HG03439 (cell line): ENCODE measurements around the gene ERVH48-1.
"Not testable (repeated sequence)": the region's sequence is repeated elsewhere in the genome, so short reads cannot be mapped to it uniquely, and the experiment has no call there.

ENCODE experiments used
- ATAC-seq: cut with Tn5 transposase; IDR thresholded peaks from one replicate; pipeline ENCODE4 v1.9.1; 2021; ENCODE audit warnings: mild to moderate bottlenecking, moderate library complexity; ENCODE audit not compliant: unreplicated experiment

ERVH48-1 gene

DNA sequence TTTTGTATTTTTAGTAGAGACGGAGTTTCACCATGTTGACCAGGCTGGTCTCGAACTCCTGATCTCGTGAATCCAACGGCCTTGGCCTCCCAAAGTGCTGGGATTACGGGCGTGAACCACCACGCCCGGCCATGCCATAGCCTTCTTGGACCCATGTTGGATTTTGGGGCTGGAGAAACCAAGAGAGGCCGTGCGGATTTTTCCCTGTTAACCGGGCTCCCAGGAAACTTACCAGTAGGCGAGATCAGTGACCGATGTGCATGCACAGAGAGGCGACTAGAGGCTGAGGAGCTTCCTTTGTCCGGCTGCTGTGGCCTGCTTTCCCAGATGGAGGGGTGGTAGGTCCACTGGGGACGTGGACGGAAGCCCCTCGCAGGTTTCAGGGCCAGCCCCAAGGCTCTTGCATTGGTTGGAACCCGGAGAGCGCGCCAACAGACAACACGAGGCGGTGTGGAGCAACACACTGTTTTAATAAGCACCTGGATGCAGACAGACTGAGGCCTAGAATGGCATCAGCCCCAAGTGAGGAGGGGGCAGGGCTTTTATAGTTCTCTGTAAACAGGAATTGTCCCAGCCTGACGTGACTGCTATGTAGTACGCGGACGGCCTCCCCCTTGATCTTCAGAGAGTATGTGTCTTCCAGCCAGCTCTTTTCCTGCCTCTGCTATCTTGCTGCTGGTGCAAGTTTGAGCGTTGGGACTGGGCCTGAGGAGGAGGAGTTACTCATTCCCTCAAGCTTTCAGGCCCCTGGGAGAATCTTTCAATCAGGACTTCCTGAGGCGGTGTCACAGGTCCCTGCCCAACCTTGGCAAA, at the start of gene ERVH48-1:
Gene ERVH48-1, minus strand, starts transcription at position 517 of the 813 bp plus-strand sequence. CDS start 6,624 bp downstream, outside the sequence.
- ATAC-seq = no peak

DNA sequence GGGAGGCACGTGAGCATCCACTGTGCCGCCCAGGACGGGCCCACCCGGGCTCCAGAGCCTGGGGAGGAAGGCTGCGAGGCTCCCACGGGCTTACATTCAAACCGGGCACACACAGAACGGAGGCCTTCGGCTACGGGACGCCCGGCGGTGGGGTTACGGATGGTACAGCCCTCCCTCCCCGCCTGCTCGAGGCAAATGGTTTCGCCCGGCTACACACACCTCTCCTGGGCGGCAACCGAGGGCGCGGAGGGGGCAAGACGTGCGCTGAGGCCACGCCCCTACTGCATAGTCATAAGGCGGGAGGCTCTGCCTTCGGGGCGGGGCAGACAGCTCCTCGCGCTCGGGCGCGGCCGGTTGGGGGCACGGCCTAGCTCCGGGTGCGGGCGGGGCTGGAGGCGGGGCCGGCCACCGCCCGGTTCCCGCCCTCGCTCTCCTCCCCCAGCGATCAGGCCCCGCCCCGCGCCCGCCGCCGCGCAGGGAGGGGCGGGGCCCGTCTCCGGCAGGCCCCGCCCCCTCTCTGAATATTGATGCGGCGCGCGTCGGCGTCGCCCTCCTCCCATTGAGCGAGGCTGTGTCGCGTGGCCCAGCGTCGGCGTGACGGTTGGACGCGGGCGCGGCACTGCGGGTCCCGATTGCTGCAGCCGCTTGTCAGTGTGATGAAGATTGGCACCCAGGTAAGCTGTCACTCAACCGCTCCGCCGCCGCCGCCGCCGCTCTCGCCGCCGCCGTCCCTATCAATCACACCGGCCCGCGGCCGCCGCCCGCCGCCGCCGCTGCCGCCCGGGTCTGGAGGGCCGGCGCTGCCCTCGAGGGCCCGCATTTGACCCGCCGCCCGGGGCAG, 48.8 kb upstream of the ERVH48-1 start, which contains the start of gene PKNOX1:
Gene PKNOX1, plus strand, starts transcription at position 572 of the 841 bp plus-strand sequence. CDS start 29,820 bp downstream, outside the sequence.
- peak; percentile 80 for ATAC-seq

DNA sequence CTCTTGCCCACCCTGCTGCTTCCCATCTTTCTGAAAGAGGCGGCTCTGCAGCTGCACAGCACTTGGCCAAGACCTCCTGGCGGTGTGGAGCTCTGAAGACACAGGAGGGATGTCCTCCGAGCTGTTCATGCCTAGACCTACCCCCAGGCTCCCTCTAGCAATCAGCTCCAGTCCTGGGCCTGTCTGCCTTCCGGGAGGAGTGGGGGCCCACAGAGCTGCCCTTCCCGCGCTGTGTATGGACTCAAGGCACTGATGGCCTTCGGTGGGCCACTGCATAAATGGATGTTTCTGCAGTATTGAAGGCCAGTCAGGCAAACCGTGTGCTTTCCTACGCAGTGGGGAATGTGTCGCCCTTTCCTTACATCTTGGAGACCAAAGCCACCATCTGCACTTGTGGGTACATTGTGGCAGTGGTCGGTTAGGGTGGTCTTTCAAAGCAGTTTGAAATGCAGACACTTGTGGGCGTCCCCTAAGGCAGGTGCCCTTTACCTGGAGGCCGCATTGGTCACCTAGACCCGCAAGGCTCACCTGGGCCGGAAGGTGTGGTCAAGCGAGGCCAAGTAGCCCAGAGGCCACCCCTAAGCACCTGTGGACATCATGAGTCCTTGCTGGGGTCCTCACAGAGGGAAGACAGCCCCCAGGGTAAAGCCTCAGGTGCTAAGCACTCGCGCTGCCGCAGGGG, 48.0 kb upstream of the ERVH48-1 start:
- ATAC-seq = no peak

DNA sequence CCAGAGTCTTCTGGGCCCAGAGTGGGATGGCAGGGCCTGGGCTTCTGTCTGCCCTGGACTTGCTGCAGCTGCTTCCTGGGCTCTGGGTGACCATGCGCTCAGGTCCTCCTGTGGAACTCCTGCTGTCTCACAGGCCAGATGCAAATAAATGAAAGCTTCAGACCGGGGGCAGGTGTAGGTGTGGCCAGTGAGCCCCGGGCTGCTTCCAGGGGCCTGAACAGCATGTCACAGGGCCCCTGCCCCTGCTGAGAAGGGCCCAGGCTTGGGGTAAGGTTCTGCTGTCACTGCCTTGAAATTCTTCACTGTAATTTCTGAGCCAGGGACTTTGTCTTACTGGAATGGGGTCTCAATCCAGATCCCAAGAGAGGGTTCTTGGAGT, 46.5 kb upstream of the ERVH48-1 start:
- ATAC-seq = no peak

DNA sequence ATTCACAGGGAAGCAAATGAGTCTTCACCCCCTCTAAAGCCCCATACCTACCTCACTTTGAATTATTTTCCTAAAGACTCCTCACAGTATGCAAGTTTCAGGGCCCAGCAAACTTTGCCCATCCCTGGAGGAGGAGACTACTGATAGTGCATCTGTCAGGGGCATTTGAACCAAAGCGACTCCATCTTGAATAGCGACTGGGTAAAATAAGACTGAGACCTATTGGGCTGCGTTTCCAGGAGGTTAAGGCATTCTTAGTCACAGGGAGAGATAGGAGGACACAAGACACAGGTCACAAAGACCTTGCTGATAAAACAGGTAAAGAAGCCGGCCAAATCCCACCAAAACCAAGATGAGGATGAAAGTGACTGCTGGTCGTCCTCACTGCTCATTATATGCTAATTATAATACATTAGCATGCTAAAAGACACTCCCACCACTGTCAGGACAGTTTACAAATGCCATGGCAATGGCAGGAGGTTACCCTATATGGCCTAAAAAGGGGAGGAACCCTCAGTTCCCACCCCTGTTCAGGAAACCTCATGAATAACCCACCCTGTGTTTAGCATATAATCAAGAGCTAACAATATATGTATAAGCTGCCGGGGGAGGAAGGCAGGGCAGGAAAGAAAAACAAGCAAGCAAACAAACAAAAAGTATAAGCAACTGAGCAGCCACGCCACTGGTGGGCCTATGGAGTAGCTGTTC, 45.7 kb upstream of the ERVH48-1 start:
- ATAC-seq = no peak

DNA sequence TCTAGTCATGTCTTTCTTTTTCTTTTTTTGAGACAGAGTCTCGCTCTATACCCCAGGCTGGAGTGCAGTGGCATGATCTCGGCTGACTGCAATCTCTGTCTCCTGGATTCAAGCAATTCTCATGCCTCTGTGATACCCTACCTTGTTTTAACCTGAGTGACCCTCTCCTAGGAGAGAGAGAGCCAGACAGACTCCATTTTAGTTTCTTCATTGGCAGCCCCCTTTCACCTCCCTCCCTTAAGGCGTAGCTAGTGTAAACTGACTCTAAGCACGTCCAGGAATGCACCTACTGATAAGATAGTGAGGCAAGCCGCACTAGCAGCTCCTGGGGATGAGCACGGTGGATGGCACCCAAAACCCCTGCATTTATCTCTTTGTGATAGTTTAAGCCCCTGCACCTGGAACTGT, 43.8 kb upstream of the ERVH48-1 start:
- ATAC-seq = no peak

DNA sequence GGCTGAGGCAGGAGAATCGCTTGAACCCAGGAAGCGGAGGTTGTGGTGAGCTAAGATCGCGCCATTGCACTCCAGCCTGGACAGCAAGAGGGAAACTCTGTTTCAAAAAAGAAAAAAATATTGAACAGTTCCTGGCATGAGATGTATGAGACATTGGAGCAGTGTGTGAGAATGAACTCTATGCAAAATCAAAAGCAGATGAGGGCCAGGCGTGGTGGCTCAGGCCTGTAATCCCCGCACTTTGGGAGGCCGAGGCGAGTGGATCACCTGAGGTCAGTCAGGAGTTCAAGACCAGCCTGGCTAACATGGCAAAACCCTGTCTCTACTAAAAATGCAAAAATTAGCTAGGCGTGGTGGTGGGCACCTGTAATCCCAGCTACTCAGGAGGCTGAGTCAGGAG, 42.2 kb upstream of the ERVH48-1 start:
- ATAC-seq = not testable (repeated sequence)

DNA sequence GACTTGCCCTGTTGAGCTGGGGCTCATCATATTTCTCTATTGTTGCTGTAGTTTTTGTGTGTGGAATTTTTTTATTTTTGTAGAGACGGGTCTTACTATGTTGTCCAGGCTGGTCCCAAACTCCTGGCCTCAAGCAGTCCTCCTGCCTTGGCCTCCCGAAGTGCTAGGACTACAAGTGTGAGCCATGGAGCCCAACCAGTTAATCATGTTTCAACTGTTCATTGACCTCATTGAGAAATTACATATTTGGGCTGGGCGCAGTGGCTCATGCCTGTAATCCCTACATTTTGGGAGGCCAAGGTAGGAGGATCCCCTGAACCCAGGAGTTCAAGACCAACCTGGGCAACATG, 39.8 kb upstream of the ERVH48-1 start:
- no peak for ATAC-seq

DNA sequence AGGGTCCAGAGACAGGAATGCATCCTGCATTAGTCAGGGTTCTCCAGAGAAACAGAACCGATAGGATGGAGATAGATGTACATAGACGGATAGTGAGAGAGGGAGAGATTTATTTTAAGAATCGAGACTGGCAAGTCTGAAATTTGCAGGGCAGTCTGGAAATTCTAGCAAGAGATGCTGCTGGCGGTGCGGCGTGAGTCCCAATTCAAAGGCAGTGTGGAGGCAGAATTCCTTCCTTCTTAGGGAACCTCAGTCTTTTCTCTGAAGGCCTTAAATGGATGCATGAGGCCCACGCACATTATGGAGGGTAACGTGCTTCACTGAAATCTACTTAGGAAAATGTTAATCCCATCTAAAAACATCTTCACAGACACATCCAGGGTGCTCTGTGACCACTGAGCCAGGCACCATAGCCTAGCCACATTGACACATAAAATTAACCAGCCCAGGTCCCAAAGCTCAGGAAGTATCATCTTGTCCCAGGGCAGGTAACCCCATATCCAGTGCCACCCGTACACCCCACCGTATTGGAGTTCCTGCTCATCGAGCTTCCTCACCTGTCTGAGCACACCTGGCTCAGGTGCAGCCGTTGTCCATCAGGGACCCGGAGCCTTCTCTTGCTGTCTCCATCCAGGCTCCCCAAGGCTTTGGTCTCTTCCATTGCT, 39.2 kb upstream of the ERVH48-1 start:
- ATAC-seq = no peak

DNA sequence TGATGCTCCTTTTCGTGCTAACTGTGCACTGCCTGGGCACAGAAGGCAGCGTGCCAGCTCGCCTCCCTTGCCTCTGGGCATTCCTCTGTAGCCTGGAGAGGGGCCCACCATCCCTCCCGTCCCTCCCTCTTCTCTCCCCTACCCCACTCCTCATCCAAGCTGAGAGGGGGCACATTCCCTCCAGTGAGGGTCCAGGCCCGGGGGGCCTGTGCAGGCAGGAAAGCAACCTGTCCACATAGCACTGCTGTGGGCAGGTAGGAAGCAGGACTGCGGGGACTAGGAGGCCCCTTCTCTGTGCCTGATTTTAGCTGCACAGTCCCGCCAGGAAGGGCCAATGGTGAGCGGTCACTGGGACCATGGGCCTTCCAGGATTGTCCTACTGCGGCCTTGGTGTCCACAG, 38.7 kb upstream of the ERVH48-1 start:
- ATAC-seq = no peak

DNA sequence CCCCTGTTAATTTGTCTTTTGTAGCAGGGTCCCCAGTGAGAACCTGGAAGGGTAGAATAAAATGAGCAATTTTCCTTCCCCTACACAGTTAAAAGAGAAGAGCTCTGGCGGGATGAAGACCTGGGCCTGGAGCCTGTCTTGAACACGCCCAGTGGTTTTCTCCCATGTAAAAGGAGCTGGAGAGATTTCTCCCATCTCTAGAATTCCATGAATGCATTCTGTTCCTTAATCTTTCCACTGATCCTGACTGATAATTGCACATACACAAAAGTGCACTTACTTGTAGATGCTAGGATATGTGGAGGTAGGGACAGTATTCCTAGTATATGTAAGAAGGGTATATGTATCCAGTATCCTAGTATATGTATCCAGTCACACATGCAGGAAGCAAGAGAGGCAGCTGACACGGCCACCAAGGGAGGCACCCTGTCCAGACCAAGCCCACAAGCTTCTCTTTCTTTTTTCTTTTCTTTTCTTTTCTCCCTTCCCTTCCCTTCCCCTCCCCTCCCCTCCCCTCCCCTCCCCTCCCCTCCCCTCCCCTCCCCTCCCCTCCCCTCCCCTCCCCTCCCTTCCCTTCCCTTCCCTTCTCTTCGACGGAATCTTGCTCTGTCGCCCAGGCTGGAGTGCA, 37.1 kb upstream of the ERVH48-1 start:
- ATAC-seq = no peak

DNA sequence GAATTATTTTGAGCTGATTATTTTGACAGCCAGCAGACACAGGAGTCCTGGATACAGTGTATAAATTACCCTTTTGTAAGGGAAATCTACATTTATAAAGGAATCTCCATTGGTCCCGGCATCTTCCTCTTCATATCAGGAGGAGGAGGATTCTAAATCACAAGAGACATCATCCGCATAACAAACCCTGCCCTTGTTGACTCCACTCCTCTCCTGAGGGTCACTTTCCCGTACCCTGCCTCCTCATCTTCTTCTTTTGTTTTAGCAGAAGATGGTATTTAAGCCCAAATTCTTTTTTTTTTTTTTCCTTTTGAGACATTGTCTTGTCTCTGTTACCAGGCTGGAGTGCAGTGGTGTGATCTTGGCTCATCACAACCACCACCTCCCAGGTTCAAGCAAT, 34.3 kb upstream of the ERVH48-1 start:
- ATAC-seq = no peak

DNA sequence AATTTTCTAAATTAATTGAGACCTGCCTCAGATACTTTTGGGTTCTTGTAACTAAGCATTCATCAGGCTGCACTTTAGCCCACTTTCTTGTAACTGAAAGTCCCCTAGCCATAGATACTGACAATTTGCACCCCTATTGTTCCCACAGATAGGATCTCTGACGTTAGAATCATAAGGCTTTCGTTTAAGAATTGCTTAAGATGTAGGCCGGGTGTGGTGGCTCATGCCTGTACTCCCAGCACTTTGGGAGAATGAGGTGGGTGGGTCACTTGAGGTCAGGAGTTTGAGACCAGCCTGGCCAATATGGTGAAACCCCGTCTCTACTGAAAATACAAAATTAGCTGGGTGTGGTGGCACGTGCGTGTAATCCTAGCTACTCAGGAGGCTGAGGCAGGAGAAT, 32.7 kb upstream of the ERVH48-1 start:
- ATAC-seq = not testable (repeated sequence)

DNA sequence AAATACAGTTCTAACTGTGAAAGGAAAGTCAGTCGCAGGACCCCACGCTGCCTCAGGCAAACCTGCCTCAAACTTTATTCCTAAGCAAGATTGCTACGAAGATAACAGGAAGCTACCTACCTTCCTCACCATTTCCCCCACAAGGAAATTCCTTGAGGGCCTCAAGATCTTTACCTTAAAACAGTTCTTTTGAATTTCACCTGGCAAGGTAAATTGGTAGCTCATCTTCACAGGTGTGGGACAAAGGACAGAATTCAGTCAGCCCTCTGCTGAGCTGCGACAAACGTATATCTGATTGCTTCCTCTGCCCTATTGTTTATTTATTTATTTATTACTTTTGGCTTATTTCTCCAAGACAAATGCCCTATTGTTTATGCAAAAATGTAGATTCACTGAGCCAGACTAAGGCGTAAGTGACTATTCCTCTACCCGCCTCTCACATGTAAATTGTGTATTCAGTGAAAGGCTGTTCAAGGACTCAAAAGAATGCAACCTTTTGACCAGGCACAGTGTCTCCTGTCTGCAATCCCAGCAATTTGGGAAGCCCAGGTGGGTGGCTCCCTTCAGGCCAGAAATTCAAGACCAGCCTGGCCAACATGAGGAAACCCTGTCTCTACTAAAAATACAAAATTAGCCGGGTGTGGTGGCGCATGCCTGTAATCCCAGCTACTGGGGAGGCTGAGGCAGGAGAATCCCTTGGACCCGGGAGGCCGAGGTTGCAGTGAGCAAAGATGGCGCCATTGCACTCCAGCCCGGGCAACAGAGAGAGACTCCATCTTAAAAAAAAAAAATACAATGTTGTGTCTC, 31.6 kb upstream of the ERVH48-1 start:
- peak; percentile 100 for ATAC-seq

DNA sequence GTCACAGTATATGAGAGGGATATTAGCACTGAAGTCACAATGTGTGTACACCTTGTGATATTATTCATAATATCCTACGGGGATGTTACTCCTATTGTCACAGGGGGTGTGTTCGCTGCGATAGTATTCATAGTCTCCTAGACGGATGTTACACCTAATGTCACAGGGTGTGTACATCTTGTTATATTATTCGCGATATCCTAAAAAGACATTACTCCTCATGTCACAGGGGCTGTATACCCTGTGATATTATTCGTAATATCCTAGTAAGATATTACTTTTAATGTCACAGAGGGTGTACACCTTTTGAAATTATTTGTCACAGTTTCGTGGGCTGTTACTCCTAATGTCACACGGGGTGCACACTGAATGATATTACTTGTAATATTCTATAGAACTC, 25.8 kb upstream of the ERVH48-1 start:
- ATAC-seq = not testable (repeated sequence)

DNA sequence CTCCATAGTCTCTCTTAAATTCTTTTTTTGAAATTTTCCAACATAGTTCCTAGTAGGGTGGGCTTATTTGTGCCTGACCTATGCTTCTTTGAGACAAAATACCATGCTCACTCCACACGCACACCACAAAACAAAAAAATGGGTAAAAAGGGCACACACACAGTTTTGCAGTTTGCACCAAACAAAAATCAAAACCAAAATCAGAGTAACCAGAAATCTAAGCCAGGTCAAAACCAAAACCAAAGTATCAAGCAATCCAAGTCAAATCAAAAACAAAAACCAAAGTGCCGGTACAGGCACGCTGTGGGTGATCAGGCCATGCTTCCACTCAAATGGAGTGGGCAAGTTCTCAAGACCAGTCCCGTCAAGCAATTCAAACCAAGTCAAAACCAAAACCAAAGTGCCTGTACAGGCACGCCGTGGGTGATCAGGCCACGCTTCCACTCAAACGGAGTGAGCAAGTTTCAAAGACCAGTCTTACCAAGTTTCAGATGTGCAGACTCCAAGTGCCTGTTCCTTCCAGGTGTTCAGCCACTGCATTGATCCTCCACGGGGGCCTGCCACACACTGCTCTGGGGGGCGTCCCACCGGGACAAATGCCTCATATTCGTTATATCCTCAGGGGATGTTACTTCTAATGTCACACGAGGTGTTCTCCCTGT, 23.8 kb upstream of the ERVH48-1 start:
- ATAC-seq = not testable (repeated sequence)

DNA sequence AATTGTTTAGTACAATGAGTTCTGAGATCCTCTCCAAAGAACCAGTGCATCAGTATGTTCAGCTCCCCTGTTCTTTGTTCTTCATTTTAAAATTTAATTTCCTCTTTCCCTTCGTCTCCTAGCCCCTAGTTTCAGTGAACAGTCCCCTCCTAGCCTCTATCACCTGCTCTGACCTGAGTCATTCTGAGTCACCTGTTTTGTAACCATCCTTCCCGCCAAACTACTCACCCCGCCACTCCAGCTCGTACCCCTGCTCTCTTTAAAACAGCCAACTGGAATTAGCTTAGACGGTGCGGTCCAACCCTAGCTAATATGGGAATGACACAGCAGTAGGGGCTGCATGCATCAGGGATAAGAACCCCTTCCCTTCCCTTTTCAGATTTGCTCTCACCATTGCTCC, 16.8 kb upstream of the ERVH48-1 start:
- ATAC-seq = no peak

DNA sequence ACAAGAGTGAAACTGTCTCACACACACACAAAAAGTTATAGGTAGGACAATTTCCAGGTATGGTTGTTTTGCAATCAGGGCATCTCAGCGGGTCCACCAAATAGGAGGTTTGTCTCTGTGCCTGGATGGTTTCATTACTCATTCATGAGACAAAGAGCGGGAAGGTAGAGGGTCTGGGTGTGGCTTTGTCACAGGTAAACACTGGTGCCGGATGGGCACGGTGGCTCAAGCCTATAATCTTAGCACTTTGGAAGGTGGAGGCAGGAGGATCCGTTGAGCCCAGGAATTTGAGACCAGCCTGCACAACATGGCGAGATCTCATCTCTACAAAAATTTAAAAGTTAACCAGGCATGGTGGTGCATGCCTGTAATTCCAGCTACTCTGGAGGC, 16.3 kb upstream of the ERVH48-1 start:
- ATAC-seq = no peak
